GM12872 (cell line): ENCODE measurements around the gene RGS7.

Experiments used
- CTCF ChIP-seq: IDR thresholded peaks from 3 replicates; pipeline ENCODE4 v1.5.1; 2011; ENCODE audit warnings: low read depth, mild to moderate bottlenecking, low read length, moderate library complexity; ENCODE audit not compliant: insufficient read depth

The RGS7 gene

GRCh38 chr1:241143765-241144442, 213.1 kb downstream of the RGS7 start:
- no peak for TF ChIP-seq CTCF

- TF ChIP-seq CTCF = no peak
Measured at GRCh38 chr1:241142493-241142892, 214.5 kb downstream of the RGS7 start.

- no peak for TF ChIP-seq CTCF
Measured at GRCh38 chr1:241140670-241141069, 216.3 kb downstream of the RGS7 start.

- no peak for TF ChIP-seq CTCF
Measured at GRCh38 chr1:241139047-241139446, 218.0 kb downstream of the RGS7 start.

- no peak for TF ChIP-seq CTCF
Measured at GRCh38 chr1:241138248-241138647, 218.8 kb downstream of the RGS7 start.

- no peak for TF ChIP-seq CTCF
Measured at GRCh38 chr1:241136389-241136788, 220.6 kb downstream of the RGS7 start.

- no peak for TF ChIP-seq CTCF
Measured at GRCh38 chr1:241131636-241132194, 225.3 kb downstream of the RGS7 start.
